DMS 273 (cell line): ENCODE data around the gene ADGRG7.

ENCODE experiments used
- DNase-seq: peaks from one replicate; lab custom pipeline; 2025; ENCODE audit not compliant: unreplicated experiment; lab: John Stamatoyannopoulos, UW

Gene ADGRG7

GRCh38 chr3:100732435-100732834 is 123.0 kb downstream of the ADGRG7 start:
- no peak for DNase-seq

GRCh38 chr3:100737334-100737733 is 127.9 kb downstream of the ADGRG7 start:
- DNase-seq, result peak; percentile 40

- no peak for DNase-seq
Observed at GRCh38 chr3:100740207-100740606, 130.8 kb downstream of the ADGRG7 start.

- no peak for DNase-seq
Observed at GRCh38 chr3:100743535-100743934, 134.1 kb downstream of the ADGRG7 start.

- no peak for DNase-seq
Observed at GRCh38 chr3:100744671-100745070, 135.3 kb downstream of the ADGRG7 start.
